GM18498 (cell line): ENCODE data around the gene TBC1D8.

Source experiments
- ATAC-seq: cut with Tn5 transposase; IDR thresholded peaks from one replicate; pipeline ENCODE4 v1.9.1; 2021; ENCODE audit warnings: mild to moderate bottlenecking, moderate library complexity; ENCODE audit not compliant: unreplicated experiment

Gene TBC1D8

DNA sequence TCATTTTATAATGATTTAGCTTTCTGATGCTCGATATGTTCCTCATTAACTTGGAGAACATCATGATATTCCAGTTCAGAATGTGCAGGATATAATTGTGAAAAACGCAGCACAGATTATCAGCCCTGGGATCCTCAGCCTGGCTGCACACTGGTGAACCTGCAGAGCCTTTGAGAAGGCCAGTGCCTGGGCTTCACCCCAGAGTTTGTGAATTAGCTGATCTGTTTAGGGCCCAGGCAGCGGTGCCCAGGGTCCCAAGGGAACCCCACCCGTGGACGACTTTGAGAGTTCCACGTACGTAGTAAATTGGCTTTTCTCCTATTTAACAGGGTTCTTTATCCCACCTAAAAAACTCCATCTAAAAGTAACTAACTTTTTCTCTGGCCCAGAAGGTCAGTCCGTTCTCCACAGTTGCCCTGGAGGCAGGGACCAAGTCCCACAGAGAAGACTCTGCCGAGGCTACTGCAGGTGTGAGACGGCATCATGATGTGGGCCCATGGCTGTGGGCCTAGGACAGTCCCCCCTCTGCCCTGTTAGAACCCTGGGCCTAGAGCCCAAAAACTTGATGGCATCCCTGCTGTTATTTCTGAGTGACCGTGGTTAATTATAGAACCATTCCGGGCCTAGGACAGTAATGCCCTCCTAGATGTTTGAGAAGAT lies 188.7 kb downstream of the TBC1D8 start:
- no peak for ATAC-seq

DNA sequence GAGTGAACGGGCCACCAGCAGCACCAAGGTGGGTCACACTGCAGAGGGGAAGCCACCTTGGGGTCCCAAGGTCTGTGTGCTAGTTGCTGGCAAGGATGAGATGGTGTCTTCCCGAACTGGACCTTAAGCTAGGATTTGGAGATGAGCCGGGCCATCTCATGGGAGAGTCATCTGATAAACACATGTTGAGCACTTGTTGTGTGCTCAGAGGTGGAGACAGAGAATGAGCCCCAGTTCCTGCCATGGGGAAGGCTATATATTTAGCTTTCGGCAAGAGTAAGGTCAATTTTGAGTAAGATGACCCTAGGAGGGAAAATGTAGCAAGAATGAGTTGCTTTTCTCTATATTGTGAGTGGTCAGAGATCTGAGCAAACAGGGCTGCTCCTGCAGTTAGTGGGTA lies 190.5 kb downstream of the TBC1D8 start:
- no peak for ATAC-seq

DNA sequence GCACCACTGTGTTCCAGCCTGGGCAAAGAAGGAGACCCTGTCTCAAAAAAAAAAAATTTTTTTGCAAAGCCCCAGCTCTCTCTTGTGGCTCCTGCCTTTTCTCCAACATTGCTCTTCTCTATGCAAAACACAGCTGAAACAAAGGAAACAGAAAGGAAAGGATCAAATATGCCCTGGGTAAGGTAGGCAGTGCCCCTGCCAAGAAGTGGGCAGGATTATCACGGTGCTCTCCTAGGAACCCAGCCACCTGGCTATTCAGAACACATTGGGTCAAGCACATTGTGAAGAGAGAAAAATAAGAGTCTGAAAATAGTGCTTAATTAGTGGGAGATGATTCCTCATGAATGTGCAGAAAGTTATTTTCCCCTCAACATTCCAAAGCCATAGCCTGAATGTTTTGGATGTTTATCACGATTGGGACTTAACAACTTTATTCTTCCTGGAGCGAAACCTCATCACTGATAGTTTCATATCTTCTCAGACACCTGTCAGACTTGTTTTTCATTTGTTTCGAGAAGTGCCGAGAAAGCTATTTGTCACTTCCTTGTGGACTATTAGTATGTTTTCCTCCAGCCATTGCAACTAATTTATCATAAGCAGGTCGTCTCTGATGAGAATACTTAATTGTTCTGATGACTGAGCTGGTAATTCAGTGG lies 191.8 kb downstream of the TBC1D8 start:
- no peak for ATAC-seq

DNA sequence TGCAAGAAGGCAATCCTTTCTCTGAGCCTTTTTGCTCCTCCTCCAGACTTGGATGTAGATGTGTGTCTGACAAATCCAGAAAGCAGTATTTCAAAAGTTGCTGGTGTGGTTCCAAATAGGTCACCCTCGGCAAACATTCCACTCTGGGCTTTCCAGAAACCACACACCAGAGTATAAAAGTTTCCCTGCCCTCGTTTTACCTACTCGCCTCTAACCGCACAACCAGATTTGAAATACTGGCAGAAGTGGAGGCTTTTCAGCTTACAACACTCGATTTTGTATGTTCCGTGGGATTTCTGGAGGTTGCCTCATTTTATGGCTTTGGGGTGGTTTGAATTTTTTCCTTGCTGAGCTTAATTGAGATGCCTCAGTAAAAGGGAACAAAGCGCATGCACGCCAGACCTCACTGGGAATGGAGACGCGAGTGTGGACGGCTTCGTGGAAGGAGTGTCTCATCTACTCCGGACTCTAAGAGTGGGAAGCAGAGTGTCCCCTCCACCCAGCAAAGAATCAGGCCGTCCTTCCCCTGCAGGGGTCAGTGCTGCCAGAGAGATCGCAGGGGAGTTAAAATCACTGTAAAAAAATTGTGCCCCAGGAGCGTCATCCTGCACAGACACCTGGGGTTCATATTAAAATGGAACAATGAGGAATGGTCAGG lies 193.1 kb downstream of the TBC1D8 start:
- ATAC-seq = no peak
